HPDE6-E6E7 (cell line): ENCODE data around the gene FOXP1.
"Not testable (repeated sequence)": the region's sequence is repeated elsewhere in the genome, so short reads cannot be mapped to it uniquely, and the experiment has no call there.

Source experiments
- DNase-seq: peaks from one replicate; pipeline ENCODE4 v3.0.0; 2011; ENCODE audit warnings: missing footprints; ENCODE audit errors: extremely low spot score

Gene FOXP1

GRCh38 chr3:71530903-71531530, 52.5 kb downstream of the FOXP1 start:
- no peak for DNase-seq

- DNase-seq, result no peak
Measured at GRCh38 chr3:71528816-71529215, 54.7 kb downstream of the FOXP1 start.

- DNase-seq, result not testable (repeated sequence)
Measured at GRCh38 chr3:71526448-71526847, 57.1 kb downstream of the FOXP1 start.

GRCh38 chr3:71525391-71525790, 58.1 kb downstream of the FOXP1 start:
- no peak for DNase-seq

GRCh38 chr3:71524672-71525071, 58.9 kb downstream of the FOXP1 start:
- DNase-seq, result no peak

- no peak for DNase-seq
Measured at GRCh38 chr3:71523628-71524027, 59.9 kb downstream of the FOXP1 start.

GRCh38 chr3:71521940-71522876, 61.3 kb downstream of the FOXP1 start:
- DNase-seq, result no peak

GRCh38 chr3:71521021-71521352, 62.5 kb downstream of the FOXP1 start:
- no peak for DNase-seq

- no peak for DNase-seq
Measured at GRCh38 chr3:71520161-71521020, 63.1 kb downstream of the FOXP1 start.

- no peak for DNase-seq
Measured at GRCh38 chr3:71518089-71518488, 65.4 kb downstream of the FOXP1 start.

- no peak for DNase-seq
Measured at GRCh38 chr3:71517271-71517791, 66.2 kb downstream of the FOXP1 start.

GRCh38 chr3:71515636-71516365, 67.7 kb downstream of the FOXP1 start:
- no peak for DNase-seq

GRCh38 chr3:71514621-71515020, 68.9 kb downstream of the FOXP1 start:
- no peak for DNase-seq

- no peak for DNase-seq
Measured at GRCh38 chr3:71513515-71513914, 70.0 kb downstream of the FOXP1 start.

GRCh38 chr3:71513081-71513480, 70.4 kb downstream of the FOXP1 start:
- no peak for DNase-seq

- DNase-seq, result no peak
Measured at GRCh38 chr3:71512544-71512943, 71.0 kb downstream of the FOXP1 start.

GRCh38 chr3:71512000-71512399, 71.5 kb downstream of the FOXP1 start:
- DNase-seq, result no peak

- no peak for DNase-seq
Measured at GRCh38 chr3:71511446-71511845, 72.1 kb downstream of the FOXP1 start.

GRCh38 chr3:71511037-71511436, 72.5 kb downstream of the FOXP1 start:
- no peak for DNase-seq

- no peak for DNase-seq
Measured at GRCh38 chr3:71510510-71510909, 73.0 kb downstream of the FOXP1 start.

GRCh38 chr3:71509066-71509465, 74.5 kb downstream of the FOXP1 start:
- DNase-seq, result no peak
